Caco-2 (cell line): ENCODE results near the gene GRK2. TPM values are rescaled to one million over a fixed set of nuclear protein-coding genes. Genes with fewer than 3 reads are reported as not detected.
A peak's percentile ranks its signal among the peaks of the same experiment; 100 is the strongest.

ENCODE experiments used
- BruUV-seq: library from RNA; stranded (reverse); fragments of 400-500 nt; replicated peaks from 2 replicates; lab custom pipeline; 2021; lab: Mats Ljungman, UMichigan
- CTCF ChIA-PET: fragments of 300-600 bp; sonication (Branson Sonifier 250); formaldehyde crosslinking; loops from one replicate; lab custom pipeline; 2022; ENCODE audit warnings: antibody characterized with exemption; lab: Charles Lee
- POLR2A ChIA-PET: fragments of 300-600 bp; sonication (Branson Sonifier 250); formaldehyde crosslinking; loops from one replicate; lab custom pipeline; 2022; ENCODE audit warnings: antibody characterized with exemption; lab: Charles Lee
- DNase-seq, 2 experiments: peaks; one replicate each; pipeline versions ENCODE4 v3.0.0 to v3.0.0-alpha.2; 2020 to 2022
- H3K27me3 ChIP-seq: replicated peaks from 2 replicates; pipeline ENCODE4 v1.6.0; 2011; ENCODE audit warnings: low read length; ENCODE audit not compliant: control insufficient read depth, insufficient read depth
- H3K36me3 ChIP-seq: 2 replicates; pipeline ENCODE4 v1.5.1; 2011; ENCODE audit warnings: low read length; ENCODE audit not compliant: control insufficient read depth, insufficient read depth
- H3K4me1 ChIP-seq: fragments of 250-450 bp; sonication (Bioruptor Pico); 2 replicates; pipeline ENCODE4 v1.5.1; 2020; ENCODE audit warnings: mild to moderate bottlenecking
- H3K4me3 ChIP-seq: 2 replicates; pipeline ENCODE4 v1.5.1; 2011; ENCODE audit warnings: low read depth, mild to moderate bottlenecking, control low read depth, low read length
- H3K9me3 ChIP-seq: fragments of 250-450 bp; sonication (Bioruptor Pico); 2 replicates; pipeline ENCODE4 v1.5.1; 2020; ENCODE audit warnings: mild to moderate bottlenecking, moderate library complexity
- H3K27ac Mint-ChIP-seq: one replicate; pipeline ENCODE4 v1.8.0; 2022; ENCODE audit warnings: mixed read lengths; ENCODE audit not compliant: unreplicated experiment
- H3K27me3 Mint-ChIP-seq: one replicate; pipeline ENCODE4 v1.8.0; 2022; ENCODE audit warnings: mixed read lengths; ENCODE audit not compliant: insufficient read depth, unreplicated experiment
- H3K36me3 Mint-ChIP-seq: one replicate; pipeline ENCODE4 v1.8.0; 2022; ENCODE audit warnings: mild to moderate bottlenecking, mixed read lengths; ENCODE audit not compliant: insufficient read depth, unreplicated experiment
- H3K4me1 Mint-ChIP-seq: one replicate; pipeline ENCODE4 v1.8.0; 2022; ENCODE audit warnings: low read depth, mixed read lengths; ENCODE audit not compliant: unreplicated experiment
- H3K4me3 Mint-ChIP-seq: one replicate; pipeline ENCODE4 v1.8.0; 2022; ENCODE audit warnings: mild to moderate bottlenecking, moderate library complexity, mixed read lengths; ENCODE audit not compliant: unreplicated experiment
- H3K9me3 Mint-ChIP-seq: one replicate; pipeline ENCODE4 v1.8.0; 2022; ENCODE audit warnings: mixed read lengths; ENCODE audit not compliant: unreplicated experiment
- intact Hi-C: fragments of 100-400 bp; cut with micrococcal nuclease; formaldehyde crosslinking; loops from one replicate; pipeline ENCODE4 v1.10.0; 2022; ENCODE audit not compliant: unreplicated experiment
- total RNA-seq: library from RNA; stranded (reverse); gene quantifications from 2 replicates; pipeline ENCODE4 v1.2.3, GENCODE V29; 2022
- TF ChIP-seq, protein P1 (sequence below), 2 experiments: fragments of 200-600 bp in 1 of 2; IDR thresholded peaks; 1 replicate in 1 of 2; 2 replicates in 1 of 2; pipeline versions ENCODE4 v1.5.1 to v1.8.0; 2011 to 2022; ENCODE audit warnings: antibody characterized with exemption in 1 of 2, control low read depth in 1 of 2, inconsistent platforms in 1 of 2, low read depth in 1 of 2, low read length in 1 of 2, mild to moderate bottlenecking in 1 of 2, moderate library complexity in 1 of 2; ENCODE audit not compliant: insufficient read depth in 1 of 2, severe bottlenecking in 1 of 2, unreplicated experiment in 1 of 2

The GRK2 gene
- total RNA-seq, 1 experiment from 2014 or later: 120 TPM

DNA sequence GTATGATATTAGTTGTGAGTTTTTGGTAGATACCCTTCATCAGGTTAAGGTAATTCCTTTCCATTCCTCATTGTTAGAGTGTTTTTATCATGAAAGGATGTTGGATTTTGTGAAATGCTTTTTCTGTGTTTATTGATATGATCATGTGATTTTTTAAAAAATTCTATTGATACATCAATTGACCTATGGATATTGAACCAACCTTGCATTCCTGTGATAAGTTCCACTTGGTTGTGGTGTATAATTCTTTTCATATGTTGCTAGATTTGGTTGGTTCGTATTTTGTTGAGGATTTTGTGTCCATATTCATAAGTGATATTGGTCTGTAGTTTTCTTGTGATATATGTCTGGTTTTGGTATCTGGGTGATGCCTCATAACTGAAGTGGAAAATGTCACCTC, 29.6 kb downstream of the GRK2 start:
- BruUV-seq: no TSS peak
- H3K4me1 ChIP-seq: no peaks in the 10 kb centered on the region
- peaks cover 80% of the 10 kb centered on the region for H3K36me3 Mint-ChIP-seq

DNA sequence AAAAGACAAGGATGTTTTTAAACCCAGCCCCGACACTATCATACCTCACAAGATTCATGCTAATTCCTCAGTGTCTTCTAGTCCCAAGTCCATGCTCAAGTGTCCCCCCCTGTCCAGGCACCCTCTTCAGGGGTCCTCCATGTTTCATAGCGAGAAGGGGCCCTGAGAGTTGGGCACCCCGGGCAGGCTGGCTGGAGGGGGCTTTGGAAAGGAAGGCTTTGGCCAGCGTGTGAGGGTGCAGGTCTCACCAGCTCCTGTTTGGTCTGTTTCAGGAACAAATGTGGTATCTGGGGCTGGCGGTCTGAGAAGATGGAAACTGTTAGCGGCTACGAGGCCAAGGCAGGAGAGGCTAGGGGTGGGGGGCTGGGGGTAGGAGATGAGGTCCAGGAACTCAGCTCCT, 32.5 kb downstream of the GRK2 start:
- H3K27me3 ChIP-seq: no peaks in the 10 kb centered on the region
- Mint-ChIP-seq H3K27ac (no peak overlapping the region), H3K27me3 (no peaks in the 10 kb centered on the region), H3K4me1 (no peaks in the 10 kb centered on the region), H3K36me3 (peaks cover 95% of the 10 kb centered on the region), H3K9me3 (peaks cover 18% of the 10 kb centered on the region), H3K4me3 (no peak overlapping the region)
- H3K4me3 ChIP-seq: no peak overlapping the region
- ChIA-PET POLR2A (interaction anchor here (1.1 kb wide), 1 partner anchor 19 kb away, joined by 3 read pairs; no protein-coding TSS in a partner anchor), CTCF (interaction anchor here (0.6 kb wide), 1 partner anchor 46 kb away, joined by 3 read pairs; no protein-coding TSS in a partner anchor)
- H3K9me3 ChIP-seq: peaks cover 17% of the 10 kb centered on the region
- H3K4me1 ChIP-seq: peaks cover 10% of the 10 kb centered on the region; the same call in 1 of the 2 replicates
- no TSS peak for BruUV-seq
- intact Hi-C loops: no loop called here
- H3K36me3 ChIP-seq: peaks cover 9% of the 10 kb centered on the region
- TF ChIP-seq, protein P1, sequence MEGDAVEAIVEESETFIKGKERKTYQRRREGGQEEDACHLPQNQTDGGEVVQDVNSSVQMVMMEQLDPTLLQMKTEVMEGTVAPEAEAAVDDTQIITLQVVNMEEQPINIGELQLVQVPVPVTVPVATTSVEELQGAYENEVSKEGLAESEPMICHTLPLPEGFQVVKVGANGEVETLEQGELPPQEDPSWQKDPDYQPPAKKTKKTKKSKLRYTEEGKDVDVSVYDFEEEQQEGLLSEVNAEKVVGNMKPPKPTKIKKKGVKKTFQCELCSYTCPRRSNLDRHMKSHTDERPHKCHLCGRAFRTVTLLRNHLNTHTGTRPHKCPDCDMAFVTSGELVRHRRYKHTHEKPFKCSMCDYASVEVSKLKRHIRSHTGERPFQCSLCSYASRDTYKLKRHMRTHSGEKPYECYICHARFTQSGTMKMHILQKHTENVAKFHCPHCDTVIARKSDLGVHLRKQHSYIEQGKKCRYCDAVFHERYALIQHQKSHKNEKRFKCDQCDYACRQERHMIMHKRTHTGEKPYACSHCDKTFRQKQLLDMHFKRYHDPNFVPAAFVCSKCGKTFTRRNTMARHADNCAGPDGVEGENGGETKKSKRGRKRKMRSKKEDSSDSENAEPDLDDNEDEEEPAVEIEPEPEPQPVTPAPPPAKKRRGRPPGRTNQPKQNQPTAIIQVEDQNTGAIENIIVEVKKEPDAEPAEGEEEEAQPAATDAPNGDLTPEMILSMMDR (IDR thresholded peaks at IDR 0.05; ENCODE audit: insufficient read depth in 1 of 2, low read depth in 1 of 2, low read length in 1 of 2, severe bottlenecking in 1 of 2, unreplicated experiment in 1 of 2): no peak
- DNase-seq: no peak

More for the DNA sequence above, 29.6 kb downstream of the GRK2 start:
- POLR2A ChIA-PET: no interaction called here
- CTCF ChIA-PET: no interaction called here
- Histone ChIP-seq H3K36me3 (peaks cover 9% of the 10 kb centered on the region), H3K27me3 (no peaks in the 10 kb centered on the region), H3K9me3 (peaks cover 17% of the 10 kb centered on the region), H3K4me3 (no peak overlapping the region)
- intact Hi-C loops: no loop called here
- no peak overlapping the region for H3K27ac Mint-ChIP-seq
- H3K4me3 Mint-ChIP-seq: no peak overlapping the region
- DNase-seq: no peak
- H3K9me3 Mint-ChIP-seq: peaks cover 18% of the 10 kb centered on the region
- peaks cover 9% of the 10 kb centered on the region for H3K4me1 Mint-ChIP-seq
- H3K27me3 Mint-ChIP-seq: no peaks in the 10 kb centered on the region
- TF ChIP-seq, protein P1 (IDR thresholded peaks at IDR 0.05; ENCODE audit: insufficient read depth in 1 of 2, low read depth in 1 of 2, low read length in 1 of 2, severe bottlenecking in 1 of 2, unreplicated experiment in 1 of 2): no peak

DNA sequence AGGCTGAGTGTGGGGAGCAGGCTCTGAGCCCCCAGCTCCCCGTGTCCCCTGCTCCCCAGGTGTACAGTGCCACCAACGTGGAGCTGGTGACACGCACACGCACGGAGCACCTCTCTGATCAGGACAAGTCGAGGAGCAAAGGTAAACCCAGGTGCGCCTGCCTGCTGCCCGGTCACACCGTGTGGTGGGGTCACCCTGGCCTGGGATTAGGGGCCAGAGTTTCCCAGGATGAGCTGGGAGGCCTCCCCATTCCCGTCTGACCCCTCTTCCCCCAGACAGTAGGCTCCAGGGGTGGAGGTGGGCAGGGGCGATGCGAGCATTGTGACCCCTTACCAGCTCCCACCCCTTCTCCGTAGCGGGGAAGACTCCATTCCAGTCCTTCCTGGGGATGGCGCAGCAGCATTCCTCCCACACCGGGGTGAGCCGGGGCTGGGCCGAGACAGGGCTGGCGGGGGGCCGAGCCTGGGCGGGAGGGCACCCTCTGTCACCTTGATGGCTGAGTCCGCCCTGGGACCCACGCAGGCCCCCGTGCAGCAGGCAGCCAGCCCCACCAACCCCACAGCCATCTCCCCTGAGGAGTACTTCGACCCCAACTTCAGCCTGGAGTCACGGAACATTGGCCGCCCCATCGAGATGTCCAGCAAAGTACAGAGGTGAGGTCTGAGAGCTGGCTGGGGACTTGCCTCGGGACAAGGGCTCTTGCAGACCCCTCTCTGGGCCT, 33.4 kb downstream of the GRK2 start:
- intact Hi-C loops: no loop called here

More for the DNA sequence above, 33.4 kb downstream of the GRK2 start:
- TF ChIP-seq, protein P1 (IDR thresholded peaks at IDR 0.05; ENCODE audit: insufficient read depth in 1 of 2, low read depth in 1 of 2, low read length in 1 of 2, severe bottlenecking in 1 of 2, unreplicated experiment in 1 of 2): no peak
- H3K27ac Mint-ChIP-seq: no peak overlapping the region
- H3K4me1 Mint-ChIP-seq: peaks cover 3% of the 10 kb centered on the region
- peaks cover 18% of the 10 kb centered on the region for H3K9me3 Mint-ChIP-seq
- Histone ChIP-seq H3K36me3 (peaks cover 9% of the 10 kb centered on the region), H3K9me3 (peaks cover 16% of the 10 kb centered on the region), H3K4me1 (peaks cover 14% of the 10 kb centered on the region), H3K4me3 (no peak overlapping the region), H3K27me3 (no peaks in the 10 kb centered on the region)
- no TSS peak for BruUV-seq
- peaks cover 92% of the 10 kb centered on the region for H3K36me3 Mint-ChIP-seq
- no peak overlapping the region for H3K4me3 Mint-ChIP-seq
- POLR2A ChIA-PET: interaction anchor here (1.1 kb wide), 1 partner anchor 18 kb away, joined by 3 read pairs; no protein-coding TSS in a partner anchor
- no peaks in the 10 kb centered on the region for H3K27me3 Mint-ChIP-seq
- CTCF ChIA-PET: interaction anchor here (0.7 kb wide), 1 partner anchor 17 kb away, joined by 4 read pairs; no protein-coding TSS in a partner anchor
- DNase-seq: peak in 1 of 2 experiments; percentile 38
